Measurements from ENCODE around the gene PDE11A. TPM values are rescaled to one million over a fixed set of nuclear protein-coding genes. Genes with fewer than 3 reads are reported as not detected.

Gene PDE11A
- total RNA-seq, 4 donors from 2014 or later = 0.37 to 1.2 (median 1.1) TPM; not detected in 1

DNA sequence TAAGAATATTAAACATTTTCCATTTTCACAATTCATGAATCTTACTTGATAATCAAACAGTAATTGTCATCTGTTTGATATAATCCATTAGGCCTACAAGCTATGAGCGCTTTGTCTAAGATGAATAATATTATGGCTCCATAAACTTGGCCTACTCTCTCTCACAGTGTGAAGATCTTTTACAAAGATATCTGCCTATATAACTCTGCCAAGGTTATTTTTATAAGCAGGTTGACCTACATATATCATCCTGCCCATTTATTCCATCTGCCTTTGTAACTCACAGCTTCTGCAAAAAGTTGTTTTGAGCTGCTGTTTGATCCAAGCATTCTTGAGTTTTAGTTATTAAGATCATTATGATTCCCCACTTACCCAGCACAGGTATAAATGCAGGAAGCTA is 158.3 kb downstream of the PDE11A start:
- TF ChIP-seq POLR2AphosphoS5 (IDR thresholded peaks at IDR 0.05) = no peak
- TF ChIP-seq POLR2A (IDR thresholded peaks at IDR 0.05) = no peak
- TF ChIP-seq, protein P1, sequence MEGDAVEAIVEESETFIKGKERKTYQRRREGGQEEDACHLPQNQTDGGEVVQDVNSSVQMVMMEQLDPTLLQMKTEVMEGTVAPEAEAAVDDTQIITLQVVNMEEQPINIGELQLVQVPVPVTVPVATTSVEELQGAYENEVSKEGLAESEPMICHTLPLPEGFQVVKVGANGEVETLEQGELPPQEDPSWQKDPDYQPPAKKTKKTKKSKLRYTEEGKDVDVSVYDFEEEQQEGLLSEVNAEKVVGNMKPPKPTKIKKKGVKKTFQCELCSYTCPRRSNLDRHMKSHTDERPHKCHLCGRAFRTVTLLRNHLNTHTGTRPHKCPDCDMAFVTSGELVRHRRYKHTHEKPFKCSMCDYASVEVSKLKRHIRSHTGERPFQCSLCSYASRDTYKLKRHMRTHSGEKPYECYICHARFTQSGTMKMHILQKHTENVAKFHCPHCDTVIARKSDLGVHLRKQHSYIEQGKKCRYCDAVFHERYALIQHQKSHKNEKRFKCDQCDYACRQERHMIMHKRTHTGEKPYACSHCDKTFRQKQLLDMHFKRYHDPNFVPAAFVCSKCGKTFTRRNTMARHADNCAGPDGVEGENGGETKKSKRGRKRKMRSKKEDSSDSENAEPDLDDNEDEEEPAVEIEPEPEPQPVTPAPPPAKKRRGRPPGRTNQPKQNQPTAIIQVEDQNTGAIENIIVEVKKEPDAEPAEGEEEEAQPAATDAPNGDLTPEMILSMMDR (IDR thresholded peaks at IDR 0.05) = no peak
- no peak for TF ChIP-seq EP300 (IDR thresholded peaks at IDR 0.05; ENCODE audit: low read depth)
- no peak overlapping the region for H3K27ac ChIP-seq
- 83 to 88% methylated on average over 1 of the region's 1 CpG for WGBS, 2 donors (ENCODE audit: low coverage in 1 of 2)

DNA sequence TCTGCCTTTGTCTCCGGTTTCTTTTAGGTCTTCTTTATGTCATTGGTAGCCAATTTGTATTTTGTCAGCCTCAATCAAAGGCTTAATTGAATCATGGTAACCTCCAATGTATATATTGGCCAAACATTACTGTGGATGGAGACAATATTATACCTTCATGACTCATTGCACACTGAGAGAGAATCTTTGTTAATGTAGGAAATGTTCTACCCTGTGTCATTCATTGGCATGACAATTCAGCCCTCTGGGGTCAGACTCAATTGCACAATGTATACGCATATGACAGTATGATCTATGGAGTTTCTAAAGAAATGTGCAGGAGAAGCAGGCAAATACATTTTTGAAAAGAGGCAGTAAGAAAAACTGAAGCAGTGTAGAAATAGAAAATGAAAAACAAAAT is 162.6 kb downstream of the PDE11A start:
- Histone ChIP-seq H3K36me3 (no peaks in the 10 kb centered on the region), H3K27ac (no peak overlapping the region), H3K4me1 (no peaks in the 10 kb centered on the region), H3K4me3 (no peak overlapping the region), H3K9me3 (no peaks in the 10 kb centered on the region), H3K27me3 (no peaks in the 10 kb centered on the region)
- in situ Hi-C loops (cut with MboI; ENCODE audit: low pct_ligation_motif_present in 1 of 4, low pct_unique_long_range_greater_than_20kb in 1 of 4, low sequenced_read_pairs in 3 of 4) (no loop called here), intact Hi-C loops (cut with DNase I; ENCODE audit: low total_unique reads) (no loop called here)
- 78 to 79% methylated on average over 2 of the region's 2 CpGs for WGBS, 2 donors (ENCODE audit: low coverage in 1 of 2)
- DNase-seq = no peak
- TF ChIP-seq EP300 (IDR thresholded peaks at IDR 0.05; ENCODE audit: low read depth) = no peak
- TF ChIP-seq, protein P1 (IDR thresholded peaks at IDR 0.05) = no peak
- no peak for TF ChIP-seq POLR2AphosphoS5 (IDR thresholded peaks at IDR 0.05)
- no peak for TF ChIP-seq POLR2A (IDR thresholded peaks at IDR 0.05)

More for the DNA sequence above, 158.3 kb downstream of the PDE11A start:
- intact Hi-C loops (cut with DNase I; ENCODE audit: low total_unique reads) = no loop called here
- no peak for DNase-seq
- Histone ChIP-seq H3K9me3 (no peaks in the 10 kb centered on the region), H3K4me1 (no peaks in the 10 kb centered on the region), H3K36me3 (no peaks in the 10 kb centered on the region), H3K27me3 (no peaks in the 10 kb centered on the region), H3K4me3 (no peak overlapping the region)
- in situ Hi-C loops (cut with MboI; ENCODE audit: low pct_ligation_motif_present in 1 of 4, low pct_unique_long_range_greater_than_20kb in 1 of 4, low sequenced_read_pairs in 3 of 4) = no loop called here

DNA sequence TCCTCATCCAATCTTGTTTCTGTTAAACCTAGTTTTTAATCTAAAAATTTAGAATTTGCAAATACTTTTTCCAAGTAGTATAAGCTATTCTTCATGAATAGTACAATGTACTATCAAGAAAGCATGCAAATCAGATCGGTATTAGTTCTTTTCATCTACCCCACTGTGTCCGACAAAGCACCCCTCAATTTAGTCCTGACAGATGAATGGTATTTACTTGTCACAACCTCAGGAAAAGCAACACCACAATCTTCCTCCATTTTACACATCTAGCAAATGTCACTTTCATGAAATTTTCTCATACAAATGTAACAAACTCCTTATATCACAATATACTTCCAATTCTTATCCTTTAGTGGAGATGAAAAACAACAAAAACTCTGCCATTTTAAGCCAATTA is 163.8 kb downstream of the PDE11A start:
- no peaks in the 10 kb centered on the region for H3K9me3 ChIP-seq
- WGBS, 2 donors (ENCODE audit: low coverage in 1 of 2) = 83 to 92% methylated on average over 2 of the region's 2 CpGs
- H3K27me3 ChIP-seq = no peaks in the 10 kb centered on the region
- no peaks in the 10 kb centered on the region for H3K36me3 ChIP-seq
- no peaks in the 10 kb centered on the region for H3K4me1 ChIP-seq
- no peak for DNase-seq
- intact Hi-C loops (cut with DNase I; ENCODE audit: low total_unique reads) (no loop called here), in situ Hi-C loops (cut with MboI; ENCODE audit: low pct_ligation_motif_present in 1 of 4, low pct_unique_long_range_greater_than_20kb in 1 of 4, low sequenced_read_pairs in 3 of 4) (no loop called here)
- TF ChIP-seq POLR2A (IDR thresholded peaks at IDR 0.05) = no peak
- TF ChIP-seq EP300 (IDR thresholded peaks at IDR 0.05; ENCODE audit: low read depth) = no peak
- TF ChIP-seq, protein P1 (IDR thresholded peaks at IDR 0.05) = no peak
- TF ChIP-seq POLR2AphosphoS5 (IDR thresholded peaks at IDR 0.05) = no peak
- no peak overlapping the region for H3K27ac ChIP-seq
- H3K4me3 ChIP-seq = no peak overlapping the region

DNA sequence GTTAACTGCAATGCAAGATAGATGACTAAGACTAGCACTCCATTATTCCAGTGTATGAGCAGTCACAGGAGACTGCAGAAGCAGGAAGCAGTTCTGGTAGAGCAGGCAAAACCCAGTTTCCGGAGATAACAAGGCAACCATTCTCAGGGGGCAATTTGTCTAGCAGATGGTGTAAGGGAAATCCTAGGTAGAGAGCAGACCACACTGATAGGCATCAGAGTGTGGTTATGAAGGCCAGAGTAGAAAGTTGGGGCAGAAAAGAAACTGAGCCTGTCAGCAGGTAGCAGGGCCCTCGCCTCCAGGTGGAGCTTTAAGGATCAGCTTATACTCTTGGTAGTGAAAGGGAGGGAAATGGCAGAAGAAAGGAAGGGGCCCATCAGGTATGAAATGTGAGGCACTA is 164.4 kb downstream of the PDE11A start:
- WGBS, 2 donors (ENCODE audit: low coverage in 1 of 2) = 76 to 100% methylated on average over 2 of the region's 2 CpGs

More for the DNA sequence above, 164.4 kb downstream of the PDE11A start:
- no peaks in the 10 kb centered on the region for H3K4me1 ChIP-seq
- DNase-seq = no peak
- no peak overlapping the region for H3K4me3 ChIP-seq
- no peak overlapping the region for H3K27ac ChIP-seq
- TF ChIP-seq, protein P1 (IDR thresholded peaks at IDR 0.05) = no peak
- TF ChIP-seq EP300 (IDR thresholded peaks at IDR 0.05; ENCODE audit: low read depth) (no peak), POLR2AphosphoS5 (IDR thresholded peaks at IDR 0.05) (no peak), POLR2A (IDR thresholded peaks at IDR 0.05) (no peak)
- in situ Hi-C loops (cut with MboI; ENCODE audit: low pct_ligation_motif_present in 1 of 4, low pct_unique_long_range_greater_than_20kb in 1 of 4, low sequenced_read_pairs in 3 of 4) (no loop called here), intact Hi-C loops (cut with DNase I; ENCODE audit: low total_unique reads) (no loop called here)
- H3K36me3 ChIP-seq = no peaks in the 10 kb centered on the region
- H3K9me3 ChIP-seq = no peaks in the 10 kb centered on the region
- no peaks in the 10 kb centered on the region for H3K27me3 ChIP-seq

Measured in transverse colon (tissue), 4 donors.